SIG-M5 treated with dmso at 0.1 percent for 504 hours (cell line): ENCODE results near the gene FANCM.

ENCODE experiments used
- DNase-seq: peaks from one replicate; lab custom pipeline; 2025; ENCODE audit not compliant: unreplicated experiment; lab: John Stamatoyannopoulos, UW

The FANCM gene

DNA sequence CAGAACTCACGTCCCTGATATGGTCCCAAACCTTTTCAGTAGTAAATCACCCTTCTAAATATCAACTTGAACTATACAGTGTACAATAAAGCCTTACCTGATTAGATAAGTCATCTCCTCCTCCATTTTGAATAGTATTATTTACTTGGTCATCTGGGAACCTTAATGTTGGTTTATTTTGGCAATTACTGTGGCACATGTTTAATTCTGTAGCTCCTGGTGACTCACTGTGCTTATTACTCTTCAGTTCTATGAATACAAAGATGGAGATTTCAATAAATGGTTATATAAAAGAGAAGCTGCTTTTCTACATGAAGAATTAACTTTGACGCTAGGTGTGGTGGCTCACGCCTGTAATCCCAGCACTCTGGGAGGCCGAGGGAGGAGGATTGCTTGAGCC is 91.8 kb downstream of the FANCM start:
- DNase-seq: no peak

DNA sequence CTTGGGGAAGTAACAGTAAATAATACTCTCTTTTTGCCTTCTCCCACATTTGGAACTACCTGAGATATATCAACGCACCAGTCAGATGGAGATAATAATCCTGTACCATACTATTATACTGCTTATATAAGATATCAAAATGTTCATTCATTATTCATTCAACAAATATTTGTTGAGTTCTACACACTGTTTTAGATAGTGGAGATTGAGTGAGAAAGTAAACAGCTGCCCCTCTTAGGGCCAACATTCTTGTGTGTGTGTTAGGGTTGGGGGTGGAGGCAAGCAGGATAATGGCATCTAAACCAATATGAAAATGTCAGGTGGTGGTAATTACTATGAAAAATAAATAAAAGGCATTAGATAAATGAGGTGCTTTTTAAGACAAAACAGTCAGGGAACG is 103.3 kb downstream of the FANCM start:
- no peak for DNase-seq

DNA sequence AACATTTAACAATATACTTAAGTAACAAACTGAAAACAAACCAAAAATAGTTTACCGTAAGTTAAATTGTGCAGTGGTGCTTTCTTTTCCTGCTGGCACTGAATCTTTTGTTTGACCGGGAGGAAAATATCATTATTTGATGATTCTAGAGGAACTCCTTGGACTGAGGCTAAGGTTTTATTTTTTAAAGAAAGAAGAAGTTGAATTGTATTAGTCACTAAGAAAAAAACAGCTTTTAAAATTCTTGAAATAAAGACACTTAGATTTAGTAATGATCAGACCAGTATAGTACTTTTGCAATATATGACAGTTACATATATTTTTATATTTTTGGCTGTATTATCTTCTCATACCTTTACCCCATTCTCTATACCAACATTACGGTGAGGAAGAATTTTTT is 107.0 kb downstream of the FANCM start:
- DNase-seq: no peak

DNA sequence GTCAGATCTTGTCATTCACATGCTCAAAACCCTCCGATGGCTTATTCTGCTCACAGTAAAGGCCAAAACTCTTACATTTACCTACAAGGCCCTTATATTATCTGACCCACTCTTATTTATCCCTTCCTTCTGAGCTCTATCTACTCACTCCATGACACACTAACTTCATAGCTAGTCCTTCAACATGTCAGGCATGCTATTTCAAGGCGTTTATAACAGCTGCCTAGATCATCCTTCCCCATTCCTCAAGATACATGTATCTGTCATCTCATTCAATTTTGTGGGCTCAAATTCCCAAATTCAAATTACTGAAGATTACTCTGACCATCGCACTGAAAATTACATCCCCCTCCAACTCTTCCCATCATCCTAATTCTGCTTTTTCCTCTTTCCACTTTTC is 110.4 kb downstream of the FANCM start:
- DNase-seq: no peak

DNA sequence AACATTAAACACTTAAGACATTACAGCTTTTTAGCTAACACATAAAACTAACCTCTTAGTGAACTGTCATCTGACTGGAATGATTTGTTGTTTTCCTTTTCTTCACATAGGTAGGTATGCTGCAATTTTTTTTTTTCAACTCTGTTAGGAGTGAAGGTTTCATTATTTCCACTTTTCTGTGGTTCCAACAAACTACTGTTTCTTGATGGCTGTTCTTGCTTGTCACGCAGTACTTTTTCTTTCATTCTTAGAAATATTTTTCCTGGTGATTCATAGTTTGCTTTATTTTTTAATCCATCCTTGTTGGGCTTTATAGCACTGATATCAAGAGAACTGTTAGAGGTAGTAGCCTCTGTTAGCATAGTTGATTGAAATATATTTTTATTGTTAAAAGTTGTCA is 111.0 kb downstream of the FANCM start:
- DNase-seq: no peak

DNA sequence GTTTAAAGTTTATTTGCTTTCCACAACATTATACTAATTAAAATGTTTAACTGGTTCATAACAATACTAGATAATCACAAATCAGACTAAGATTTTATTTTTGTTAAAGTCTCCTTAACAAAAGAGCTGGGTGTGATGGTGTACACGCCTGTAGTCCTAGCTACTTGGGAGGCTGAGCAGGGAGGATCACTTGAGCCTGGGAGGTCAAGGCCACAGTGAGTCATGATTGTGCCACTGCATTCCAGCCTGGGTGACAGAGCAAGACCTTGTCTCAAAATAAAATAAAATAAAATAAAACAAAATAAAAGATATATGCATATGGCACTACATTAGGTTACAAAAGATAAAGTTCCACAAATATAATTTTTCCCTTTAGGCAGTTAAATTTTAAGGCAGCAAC is 111.7 kb downstream of the FANCM start:
- no peak for DNase-seq

DNA sequence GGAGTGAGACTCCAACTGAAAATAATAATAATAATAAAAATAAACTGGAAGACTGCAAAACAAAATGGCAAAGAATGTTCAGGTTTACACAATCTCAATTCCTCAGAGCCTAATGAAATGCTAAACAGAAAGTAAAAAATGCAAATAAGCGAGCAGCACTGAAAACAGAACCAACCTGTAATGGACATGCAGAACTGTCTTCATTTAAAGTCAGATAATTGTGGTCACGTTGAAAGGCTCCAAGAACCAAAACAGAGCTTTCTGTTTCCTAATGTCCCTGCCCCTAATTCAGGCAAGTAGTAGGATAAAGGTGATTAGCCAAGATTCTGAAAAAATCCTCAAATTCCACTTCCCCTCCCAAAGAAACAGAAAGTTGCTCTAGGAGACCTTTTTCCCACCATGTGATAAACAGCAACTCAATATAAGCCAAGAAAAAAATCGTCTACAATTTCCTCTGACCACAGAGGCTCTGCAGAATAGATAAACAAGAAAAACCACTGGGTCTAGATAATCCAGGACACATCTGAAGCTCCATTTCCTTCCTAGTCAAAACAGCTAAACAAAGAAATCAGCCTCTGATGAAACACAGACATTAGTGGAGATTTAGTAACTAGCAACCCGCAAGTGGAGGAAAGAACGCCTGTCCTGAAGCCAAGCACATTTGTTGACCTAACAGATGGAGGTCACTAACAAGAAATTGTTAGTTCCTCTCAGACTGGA is 114.3 kb downstream of the FANCM start:
- peak; percentile 87 for DNase-seq
